ENCODE measurements around the gene SHE.
"Not testable (repeated sequence)": the region's sequence is repeated elsewhere in the genome, so short reads cannot be mapped to it uniquely, and the experiment has no call there.

The SHE gene

GRCh38 chr1:154502066-154502743 lies at the start of gene SHE, which contains the start of gene TDRD10:
SHE (minus strand) TSS chr1:154502412; CDS start chr1:154502026, 386 bp downstream.
TDRD10 (plus strand) TSS chr1:154502219; CDS start chr1:154506904, 4,685 bp downstream.
- DNase-seq = no peak

- no peak for DNase-seq
Observed at GRCh38 chr1:154551474-154551873, 49.3 kb upstream of the SHE start.

- DNase-seq = no peak
Observed at GRCh38 chr1:154550657-154551056, 48.4 kb upstream of the SHE start.

- no peak for DNase-seq
Observed at GRCh38 chr1:154550070-154550469, 47.9 kb upstream of the SHE start.

GRCh38 chr1:154549202-154549770 lies 47.1 kb upstream of the SHE start:
- no peak for DNase-seq

GRCh38 chr1:154548028-154548427 lies 45.8 kb upstream of the SHE start:
- DNase-seq = no peak

GRCh38 chr1:154547105-154547732 lies 45.0 kb upstream of the SHE start:
- no peak for DNase-seq

- DNase-seq = peak; percentile 86
Observed at GRCh38 chr1:154546264-154547063, 44.3 kb upstream of the SHE start.

- no peak for DNase-seq
Observed at GRCh38 chr1:154541231-154541630, 39.0 kb upstream of the SHE start.

GRCh38 chr1:154539486-154540483 lies 37.6 kb upstream of the SHE start:
- DNase-seq = no peak

- DNase-seq = no peak
Observed at GRCh38 chr1:154536570-154536969, 34.4 kb upstream of the SHE start.

GRCh38 chr1:154533952-154534844 lies 32.0 kb upstream of the SHE start:
- DNase-seq = peak; percentile 33

- DNase-seq = not testable (repeated sequence)
Observed at GRCh38 chr1:154531950-154532349, 29.7 kb upstream of the SHE start.

GRCh38 chr1:154529308-154529707 lies 27.1 kb upstream of the SHE start:
- DNase-seq = no peak

- no peak for DNase-seq
Observed at GRCh38 chr1:154527192-154527591, 25.0 kb upstream of the SHE start.

- DNase-seq = no peak
Observed at GRCh38 chr1:154524881-154525280, 22.7 kb upstream of the SHE start.

- no peak for DNase-seq
Observed at GRCh38 chr1:154521695-154522094, 19.5 kb upstream of the SHE start.

- peak; percentile 20 for DNase-seq
Observed at GRCh38 chr1:154520333-154520732, 18.1 kb upstream of the SHE start.

- no peak for DNase-seq
Observed at GRCh38 chr1:154519591-154519991, 17.4 kb upstream of the SHE start.

GRCh38 chr1:154517661-154518060 lies 15.4 kb upstream of the SHE start:
- no peak for DNase-seq

- DNase-seq = no peak
Observed at GRCh38 chr1:154514066-154514553, 11.9 kb upstream of the SHE start.
